Mesothelial cell of epicardium (in vitro differentiated cells): ENCODE measurements around the gene PEX10. TPM values are rescaled to one million over a fixed set of nuclear protein-coding genes. Genes with fewer than 3 reads are reported as not detected.

Experiments
- DNase-seq, 2 experiments: peaks; one replicate each; pipeline ENCODE4 v3.0.0; 2021; ENCODE audit warnings: low spot score in 2 of 2; ENCODE audit not compliant: unreplicated experiment in 2 of 2
- H3K27ac Mint-ChIP-seq: 2 replicates; pipeline ENCODE4 v1.8.0; 2021; ENCODE audit warnings: mixed read lengths
- H3K27me3 Mint-ChIP-seq: 2 replicates; pipeline ENCODE4 v1.8.0; 2021; ENCODE audit warnings: low read depth, mixed read lengths
- H3K36me3 Mint-ChIP-seq: 2 replicates; pipeline ENCODE4 v1.8.0; 2021; ENCODE audit warnings: mixed read lengths
- H3K4me1 Mint-ChIP-seq: 2 replicates; pipeline ENCODE4 v1.8.0; 2021; ENCODE audit warnings: mixed read lengths
- H3K4me3 Mint-ChIP-seq: 2 replicates; pipeline ENCODE4 v1.8.0; 2021; ENCODE audit warnings: mild to moderate bottlenecking, moderate library complexity, mixed read lengths
- H3K9me3 Mint-ChIP-seq: 2 replicates; pipeline ENCODE4 v1.8.0; 2021; ENCODE audit warnings: mixed read lengths
- total RNA-seq: library from RNA; stranded (reverse); gene quantifications from 3 replicates; pipeline ENCODE4 v1.2.1, GENCODE V29; 2021
- TF ChIP-seq, protein P1 (sequence below): fragments of 200-600 bp; sonication (generic); IDR thresholded peaks from one replicate; pipeline ENCODE4 v1.5.0; 2021; ENCODE audit warnings: antibody characterized with exemption; ENCODE audit not compliant: unreplicated experiment

PEX10 gene
- total RNA-seq, 1 donor from 2014 or later = 25.8 TPM

- no peak overlapping the region for H3K27ac Mint-ChIP-seq
- H3K27me3 Mint-ChIP-seq = peaks cover 66% of the 10 kb centered on the region
- no peak for DNase-seq
- H3K4me1 Mint-ChIP-seq = no peaks in the 10 kb centered on the region
- TF ChIP-seq, protein P1, sequence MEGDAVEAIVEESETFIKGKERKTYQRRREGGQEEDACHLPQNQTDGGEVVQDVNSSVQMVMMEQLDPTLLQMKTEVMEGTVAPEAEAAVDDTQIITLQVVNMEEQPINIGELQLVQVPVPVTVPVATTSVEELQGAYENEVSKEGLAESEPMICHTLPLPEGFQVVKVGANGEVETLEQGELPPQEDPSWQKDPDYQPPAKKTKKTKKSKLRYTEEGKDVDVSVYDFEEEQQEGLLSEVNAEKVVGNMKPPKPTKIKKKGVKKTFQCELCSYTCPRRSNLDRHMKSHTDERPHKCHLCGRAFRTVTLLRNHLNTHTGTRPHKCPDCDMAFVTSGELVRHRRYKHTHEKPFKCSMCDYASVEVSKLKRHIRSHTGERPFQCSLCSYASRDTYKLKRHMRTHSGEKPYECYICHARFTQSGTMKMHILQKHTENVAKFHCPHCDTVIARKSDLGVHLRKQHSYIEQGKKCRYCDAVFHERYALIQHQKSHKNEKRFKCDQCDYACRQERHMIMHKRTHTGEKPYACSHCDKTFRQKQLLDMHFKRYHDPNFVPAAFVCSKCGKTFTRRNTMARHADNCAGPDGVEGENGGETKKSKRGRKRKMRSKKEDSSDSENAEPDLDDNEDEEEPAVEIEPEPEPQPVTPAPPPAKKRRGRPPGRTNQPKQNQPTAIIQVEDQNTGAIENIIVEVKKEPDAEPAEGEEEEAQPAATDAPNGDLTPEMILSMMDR = no peak
- no peaks in the 10 kb centered on the region for H3K36me3 Mint-ChIP-seq
- no peak overlapping the region for H3K4me3 Mint-ChIP-seq
- no peaks in the 10 kb centered on the region for H3K9me3 Mint-ChIP-seq
Measured at GRCh38 chr1:2437617-2438016, 25.3 kb upstream of the PEX10 start.

DNA sequence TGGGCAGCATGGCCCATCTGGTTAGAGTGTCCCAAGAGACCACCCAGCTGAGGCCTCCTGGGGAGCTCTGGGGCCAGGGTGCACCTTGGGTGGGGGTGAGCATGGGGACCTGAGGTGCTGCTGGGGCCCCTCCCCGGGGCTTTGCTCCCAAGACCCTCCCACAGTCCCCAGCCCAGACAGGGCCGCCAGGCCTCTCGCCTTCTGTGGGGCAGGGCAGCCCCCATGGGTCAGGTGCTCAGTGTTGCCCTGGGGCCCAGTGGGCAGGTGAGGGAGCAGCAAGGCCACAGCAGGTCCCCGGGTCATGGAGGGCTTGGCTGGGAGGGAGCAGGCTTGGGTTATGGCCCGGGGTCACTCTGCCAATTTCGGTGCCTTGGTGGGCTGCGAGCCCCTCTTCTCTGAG lies 24.5 kb upstream of the PEX10 start:
- no peak overlapping the region for H3K27ac Mint-ChIP-seq
- H3K27me3 Mint-ChIP-seq = peaks cover 59% of the 10 kb centered on the region
- no peak overlapping the region for H3K4me3 Mint-ChIP-seq
- H3K36me3 Mint-ChIP-seq = no peaks in the 10 kb centered on the region
- H3K9me3 Mint-ChIP-seq = no peaks in the 10 kb centered on the region
- no peak for DNase-seq
- TF ChIP-seq, protein P1 = no peak
- H3K4me1 Mint-ChIP-seq = no peaks in the 10 kb centered on the region

DNA sequence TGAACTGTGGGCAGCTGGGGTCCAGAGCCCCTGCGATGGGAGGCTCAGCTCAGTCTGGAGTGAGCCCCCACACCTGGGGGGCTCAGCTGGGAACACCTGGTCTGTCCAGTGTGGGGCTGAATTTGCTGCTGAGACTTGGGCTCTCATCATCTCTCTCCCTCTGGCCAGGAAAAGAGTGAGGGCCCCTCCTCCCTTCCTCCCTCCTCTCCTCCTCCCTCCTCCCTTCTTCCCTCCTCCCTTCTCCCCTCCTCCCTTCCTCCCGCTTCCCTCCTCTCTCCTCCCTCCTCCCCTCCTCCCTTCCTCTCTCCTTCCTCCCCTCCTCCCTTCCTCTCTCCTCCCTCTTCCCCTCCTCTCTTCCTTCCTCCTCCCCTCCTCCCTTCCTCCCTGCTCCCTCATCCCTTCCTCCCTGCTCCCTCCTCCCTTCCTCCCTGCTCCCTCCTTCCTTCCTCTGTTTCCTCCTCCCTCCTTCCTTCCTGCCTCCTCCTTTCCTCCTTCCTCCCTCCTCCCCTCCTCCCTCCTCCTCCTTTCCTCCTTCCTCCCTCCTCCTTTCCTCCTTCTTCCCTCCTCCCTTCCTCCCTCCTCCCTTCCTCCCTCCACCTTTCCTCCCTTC lies 23.5 kb upstream of the PEX10 start:
- TF ChIP-seq, protein P1 = no peak
- Mint-ChIP-seq H3K27ac (no peak overlapping the region), H3K4me3 (no peak overlapping the region), H3K36me3 (no peaks in the 10 kb centered on the region), H3K4me1 (peaks cover 6% of the 10 kb centered on the region), H3K9me3 (no peaks in the 10 kb centered on the region), H3K27me3 (peaks cover 49% of the 10 kb centered on the region)
- no peak for DNase-seq

DNA sequence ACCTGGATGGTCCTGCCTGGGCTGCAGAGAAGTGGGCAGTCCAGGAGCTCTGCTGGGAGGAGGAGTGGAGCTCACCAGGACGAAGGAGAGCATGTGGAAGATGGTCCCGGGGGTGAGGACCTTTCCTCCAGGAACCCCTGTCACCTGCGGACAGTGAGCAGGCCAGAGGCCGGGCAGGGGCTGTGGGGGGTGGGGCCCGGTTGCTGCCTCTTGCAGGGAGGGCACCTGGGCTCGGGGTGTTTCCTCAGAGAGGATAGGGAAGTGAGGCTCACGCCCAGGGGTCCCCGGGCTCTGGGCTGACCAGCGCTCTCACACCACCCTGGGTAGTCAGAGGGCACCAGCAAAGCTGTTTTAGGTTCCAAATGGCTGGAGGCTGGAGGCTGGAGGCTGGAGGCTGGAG lies 22.7 kb upstream of the PEX10 start:
- H3K4me1 Mint-ChIP-seq = peaks cover 6% of the 10 kb centered on the region

GRCh38 chr1:2433936-2434655 lies 21.7 kb upstream of the PEX10 start:
- TF ChIP-seq, protein P1 = no peak
- H3K9me3 Mint-ChIP-seq = no peaks in the 10 kb centered on the region
- H3K4me3 Mint-ChIP-seq = no peak overlapping the region
- peaks cover 6% of the 10 kb centered on the region for H3K4me1 Mint-ChIP-seq
- peaks cover 39% of the 10 kb centered on the region for H3K27me3 Mint-ChIP-seq
- no peak for DNase-seq
- no peak overlapping the region for H3K27ac Mint-ChIP-seq
- H3K36me3 Mint-ChIP-seq = no peaks in the 10 kb centered on the region

More for the DNA sequence above, 22.7 kb upstream of the PEX10 start:
- TF ChIP-seq, protein P1 = no peak
- DNase-seq = no peak
- Mint-ChIP-seq H3K4me3 (no peak overlapping the region), H3K27me3 (peaks cover 44% of the 10 kb centered on the region), H3K27ac (no peak overlapping the region), H3K36me3 (no peaks in the 10 kb centered on the region), H3K9me3 (no peaks in the 10 kb centered on the region)
